ENCODE measurements around the gene RIMS4.

RIMS4 gene

DNA sequence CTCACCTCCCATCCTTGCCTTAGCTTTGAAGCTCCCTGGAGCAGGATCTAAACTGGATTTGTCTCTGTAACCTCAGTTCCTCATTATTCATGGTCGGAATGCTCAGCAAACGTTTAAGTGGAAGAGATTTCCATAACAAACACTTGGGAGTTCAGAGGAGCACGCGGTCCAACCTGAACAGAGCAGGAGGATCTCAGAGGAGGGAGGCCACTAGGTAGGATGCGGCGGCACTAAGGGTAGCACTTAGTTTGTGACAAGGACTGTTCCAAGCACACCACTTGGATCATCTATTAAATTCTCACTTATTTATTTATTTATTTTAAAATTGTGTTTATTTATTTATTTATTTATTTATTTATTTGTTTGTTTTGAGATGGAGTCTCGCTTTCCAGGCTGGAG is 108.5 kb downstream of the RIMS4 start:
- no peak for DNase-seq (ENCODE audit: low read depth in 2 of 2)

Data from activated CD8-positive, alpha-beta memory T cell treated with anti-CD3 and anti-CD28 coated beads for 4 hours (primary cell).